ENCODE measurements around the gene SCARB2.

The SCARB2 gene

GRCh38 chr4:76141241-76141640 lies 72.4 kb downstream of the SCARB2 start:
- DNase-seq, result no peak

- no peak for DNase-seq
Measured at GRCh38 chr4:76127754-76128153, 85.9 kb downstream of the SCARB2 start.

- no peak for DNase-seq
Measured at GRCh38 chr4:76125816-76126215, 87.8 kb downstream of the SCARB2 start.

GRCh38 chr4:76120199-76120598 lies 93.4 kb downstream of the SCARB2 start:
- no peak for DNase-seq

GRCh38 chr4:76117536-76117935 lies 96.1 kb downstream of the SCARB2 start:
- DNase-seq, result no peak

- DNase-seq, result no peak
Measured at GRCh38 chr4:76116821-76117220, 96.8 kb downstream of the SCARB2 start.
